Measurements from ENCODE around the gene SLC9A1. TPM values are rescaled to one million over a fixed set of nuclear protein-coding genes. Genes with fewer than 3 reads are reported as not detected.

The SLC9A1 gene
- total and polyA plus RNA-seq, 2 experiments from 2014 or later = 13.9 to 19.4 TPM

DNA sequence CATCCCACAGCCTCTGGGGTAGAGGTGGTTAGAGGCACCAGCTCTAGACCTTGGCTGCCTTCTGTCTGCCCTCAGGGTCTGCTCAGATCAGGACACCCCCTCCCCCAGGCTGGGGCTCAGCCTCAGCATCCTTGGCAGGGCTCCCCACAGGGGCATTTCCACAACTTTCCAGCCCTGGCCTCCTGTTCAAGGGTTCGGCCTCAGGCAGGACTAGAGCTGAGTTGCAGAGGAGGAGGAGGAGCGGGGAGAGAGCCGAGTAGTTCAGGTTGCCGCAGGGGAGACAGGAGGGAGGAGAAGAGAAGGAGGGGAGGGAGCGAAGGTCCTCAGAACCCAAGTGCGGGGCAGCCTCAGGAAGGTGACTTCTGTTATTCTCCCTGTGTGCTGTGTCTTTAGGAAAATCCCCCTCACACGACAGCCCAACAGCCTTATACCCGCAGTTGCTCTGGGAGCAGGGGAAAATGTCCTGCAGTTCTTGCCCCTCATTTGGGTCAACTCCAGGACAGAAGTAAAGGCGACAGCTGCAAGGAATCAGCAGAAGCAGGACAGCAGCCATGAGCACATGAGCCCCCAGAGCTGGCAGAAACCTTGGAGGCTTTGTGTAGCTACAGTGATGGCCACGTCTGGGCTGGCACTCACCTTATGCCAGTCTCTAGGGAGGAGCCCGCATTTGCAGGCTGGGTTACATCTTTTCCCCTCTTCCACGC, 95.8 kb downstream of the SLC9A1 start:
- no peak overlapping the region for H3K4me3 ChIP-seq
- H3K27ac ChIP-seq = no peak overlapping the region
- no peak for DNase-seq (ENCODE audit: low read depth in 1 of 2, low spot score in 1 of 2)
- no peak for TF ChIP-seq CTCF (IDR thresholded peaks at IDR 0.05; ENCODE audit: low read depth, low read length)
- no peaks in the 10 kb centered on the region for H3K36me3 ChIP-seq
- H3K27me3 ChIP-seq = no peaks in the 10 kb centered on the region
- no peaks in the 10 kb centered on the region for H3K9me3 ChIP-seq (ENCODE audit: low read depth)
- peaks cover 4% of the 10 kb centered on the region for H3K4me1 ChIP-seq (ENCODE audit: low read depth)

GRCh38 chr1:27057801-27058625, 96.9 kb downstream of the SLC9A1 start:
- no peak for TF ChIP-seq CTCF (IDR thresholded peaks at IDR 0.05; ENCODE audit: low read depth, low read length)
- Histone ChIP-seq H3K4me3 (no peak overlapping the region), H3K27me3 (no peaks in the 10 kb centered on the region)

GRCh38 chr1:27057389-27057788, 97.5 kb downstream of the SLC9A1 start:
- DNase-seq (ENCODE audit: low read depth in 1 of 2, low spot score in 1 of 2) = no peak
- H3K36me3 ChIP-seq = no peaks in the 10 kb centered on the region
- H3K4me3 ChIP-seq = no peak overlapping the region
- no peaks in the 10 kb centered on the region for H3K9me3 ChIP-seq (ENCODE audit: low read depth)
- H3K4me1 ChIP-seq (ENCODE audit: low read depth) = peaks cover 4% of the 10 kb centered on the region
- H3K27ac ChIP-seq = no peak overlapping the region
- no peak for TF ChIP-seq CTCF (IDR thresholded peaks at IDR 0.05; ENCODE audit: low read depth, low read length)
- no peaks in the 10 kb centered on the region for H3K27me3 ChIP-seq

More at GRCh38 chr1:27057801-27058625, 96.9 kb downstream of the SLC9A1 start:
- Histone ChIP-seq H3K27ac (no peak overlapping the region), H3K36me3 (no peaks in the 10 kb centered on the region), H3K9me3 (ENCODE audit: low read depth) (no peaks in the 10 kb centered on the region), H3K4me1 (ENCODE audit: low read depth) (peaks cover 4% of the 10 kb centered on the region)
- peak in 1 of 2 donors; percentile 25 for DNase-seq (ENCODE audit: low read depth in 1 of 2, low spot score in 1 of 2)

- DNase-seq (ENCODE audit: low read depth in 1 of 2, low spot score in 1 of 2) = no peak
- H3K4me1 ChIP-seq (ENCODE audit: low read depth) = peaks cover 4% of the 10 kb centered on the region
- no peak for TF ChIP-seq CTCF (IDR thresholded peaks at IDR 0.05; ENCODE audit: low read depth, low read length)
These were observed 100.8 kb downstream of the SLC9A1 start for GRCh38 chr1:27053977-27054753.

GRCh38 chr1:27052527-27052926, 102.4 kb downstream of the SLC9A1 start:
- no peaks in the 10 kb centered on the region for H3K36me3 ChIP-seq
- TF ChIP-seq CTCF (IDR thresholded peaks at IDR 0.05; ENCODE audit: low read depth, low read length) = no peak
- no peaks in the 10 kb centered on the region for H3K4me1 ChIP-seq (ENCODE audit: low read depth)
- no peak overlapping the region for H3K27ac ChIP-seq
- DNase-seq (ENCODE audit: low read depth in 1 of 2, low spot score in 1 of 2) = no peak
- no peaks in the 10 kb centered on the region for H3K27me3 ChIP-seq
- no peak overlapping the region for H3K4me3 ChIP-seq
- H3K9me3 ChIP-seq (ENCODE audit: low read depth) = no peaks in the 10 kb centered on the region

More at GRCh38 chr1:27053977-27054753, 100.8 kb downstream of the SLC9A1 start:
- H3K36me3 ChIP-seq = no peaks in the 10 kb centered on the region
- H3K27ac ChIP-seq = no peak overlapping the region
- H3K9me3 ChIP-seq (ENCODE audit: low read depth) = no peaks in the 10 kb centered on the region
- no peaks in the 10 kb centered on the region for H3K27me3 ChIP-seq
- no peak overlapping the region for H3K4me3 ChIP-seq
